Measurements from ENCODE around the gene RNF181.
"Not testable (repeated sequence)": the region's sequence is repeated elsewhere in the genome, so short reads cannot be mapped to it uniquely, and the experiment has no call there.

Gene RNF181

DNA sequence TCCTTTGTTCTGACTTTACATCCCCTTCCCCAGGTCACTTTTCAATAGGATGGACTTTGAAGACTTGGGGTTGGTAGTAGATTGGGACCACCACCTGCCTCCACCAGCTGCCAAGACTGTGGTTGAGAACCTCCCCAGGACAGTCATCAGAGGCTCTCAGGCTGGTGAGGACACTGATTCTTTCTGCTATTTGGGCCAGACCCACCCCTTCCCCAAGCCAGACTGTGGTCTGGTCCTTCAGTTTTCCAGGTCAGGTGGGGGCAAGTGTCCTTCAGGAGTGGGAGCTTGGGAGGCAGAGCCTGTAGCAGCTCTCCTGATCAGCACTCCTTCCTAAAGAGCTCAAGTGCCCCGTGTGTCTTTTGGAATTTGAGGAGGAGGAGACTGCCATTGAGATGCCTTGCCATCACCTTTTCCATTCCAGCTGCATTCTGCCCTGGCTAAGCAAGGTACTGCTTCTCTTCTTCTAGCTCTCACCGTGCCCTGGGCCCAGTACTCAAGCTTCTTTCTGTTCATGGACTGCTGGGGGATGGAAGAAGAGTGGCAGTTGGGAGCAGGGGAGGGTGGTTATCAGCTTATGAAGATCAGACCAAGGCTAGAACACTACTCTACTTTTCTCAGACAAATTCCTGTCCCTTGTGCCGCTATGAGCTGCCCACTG lies 1.1 kb downstream of the RNF181 start:
- DNase-seq (ENCODE audit: low spot score): no peak

- DNase-seq (ENCODE audit: low spot score): no peak
Measured at GRCh38 chr2:85597241-85597640, 1.7 kb downstream of the RNF181 start.

- DNase-seq (ENCODE audit: low spot score): no peak
Measured at GRCh38 chr2:85598594-85599340, 3.2 kb downstream of the RNF181 start.

- no peak for DNase-seq (ENCODE audit: low spot score)
Measured at GRCh38 chr2:85599468-85600234, 4.1 kb downstream of the RNF181 start.

GRCh38 chr2:85600235-85600575 lies 4.7 kb downstream of the RNF181 start:
- no peak for DNase-seq (ENCODE audit: low spot score)

DNA sequence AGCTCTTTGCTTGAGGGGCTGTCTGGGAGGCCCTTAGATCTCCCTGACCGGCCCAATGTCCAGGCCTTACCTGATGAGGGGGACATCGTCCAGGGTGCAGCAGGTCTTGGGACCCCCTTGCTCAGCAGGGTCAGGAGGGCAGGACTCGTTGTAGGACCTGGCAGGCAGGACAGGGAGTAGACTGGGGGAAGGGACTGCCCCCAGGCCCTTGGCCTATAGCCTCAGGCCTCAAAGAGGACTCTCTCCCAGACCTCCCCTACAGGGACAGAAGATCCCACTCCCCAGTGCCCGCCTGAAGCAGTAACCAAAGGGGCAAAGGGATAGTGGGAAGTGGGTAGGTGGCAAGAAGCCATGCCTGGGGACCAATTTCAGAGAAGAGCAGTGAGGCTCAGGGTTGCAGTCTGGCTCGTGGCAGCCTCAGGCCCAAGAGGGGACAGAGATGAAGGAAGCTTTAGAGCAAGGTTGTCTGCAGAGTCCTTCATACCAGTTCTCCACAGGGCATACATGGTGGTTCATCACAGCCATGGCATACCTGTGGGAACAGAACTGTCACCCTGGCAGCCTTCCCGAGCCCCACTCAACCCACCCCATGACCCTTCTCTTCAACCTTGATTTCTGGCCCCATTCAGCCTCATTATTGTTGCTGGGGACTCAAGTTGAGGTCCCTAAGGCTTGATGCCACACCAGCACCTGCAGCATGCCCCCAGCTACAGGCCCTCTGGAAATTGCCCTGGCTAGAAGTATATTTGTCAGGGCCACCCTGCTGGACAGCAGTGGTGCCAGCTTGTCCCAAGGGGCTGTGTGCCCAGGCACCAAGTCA lies 5.6 kb downstream of the RNF181 start:
- DNase-seq (ENCODE audit: low spot score): no peak

DNA sequence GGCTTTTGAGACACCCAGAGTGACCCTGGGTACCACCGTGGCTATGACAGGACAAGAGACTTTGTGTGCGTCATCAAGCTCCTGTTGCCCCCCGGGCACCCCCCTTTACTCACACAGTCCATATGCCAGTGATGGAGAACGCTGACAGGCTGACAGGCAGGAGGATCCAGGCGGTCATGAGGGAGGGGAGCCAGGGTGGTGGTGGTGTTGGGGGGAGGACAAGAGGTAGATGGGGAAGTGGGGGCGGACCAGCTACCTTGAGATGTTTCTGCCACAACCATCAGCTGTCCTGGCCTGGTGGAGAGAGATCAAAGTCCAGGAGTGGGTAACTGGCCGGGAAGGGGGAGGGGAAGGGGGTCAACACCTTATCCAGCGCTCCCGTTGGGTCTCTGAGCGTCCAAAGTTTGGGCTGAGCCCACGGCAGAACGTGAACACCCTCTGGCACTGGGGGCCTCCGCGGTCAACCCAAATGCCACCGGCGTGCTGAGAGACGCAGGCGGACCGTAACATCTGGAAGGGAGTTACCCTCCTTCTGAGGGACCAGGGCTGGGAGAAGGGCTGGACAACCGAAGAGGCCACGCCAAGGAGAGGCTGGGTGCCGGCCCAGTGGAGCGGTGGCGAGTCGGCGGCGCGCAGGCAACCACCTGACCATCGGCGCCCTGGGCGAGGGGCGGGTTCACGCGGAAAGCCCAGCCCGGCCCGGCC lies 6.4 kb downstream of the RNF181 start:
- no peak for DNase-seq (ENCODE audit: low spot score)

GRCh38 chr2:85602476-85603234 lies 7.1 kb downstream of the RNF181 start, which contains the start of gene TMEM150A:
TSS of gene TMEM150A (minus strand) at chr2:85602698. CDS start at chr2:85601948, 750 bp downstream.
- DNase-seq (ENCODE audit: low spot score): peak; percentile 89

GRCh38 chr2:85604133-85604444 lies 8.5 kb downstream of the RNF181 start:
- not testable (repeated sequence) for DNase-seq (ENCODE audit: low spot score)

- no peak for DNase-seq (ENCODE audit: low spot score)
Measured at GRCh38 chr2:85604568-85605339, 9.2 kb downstream of the RNF181 start.

DNA sequence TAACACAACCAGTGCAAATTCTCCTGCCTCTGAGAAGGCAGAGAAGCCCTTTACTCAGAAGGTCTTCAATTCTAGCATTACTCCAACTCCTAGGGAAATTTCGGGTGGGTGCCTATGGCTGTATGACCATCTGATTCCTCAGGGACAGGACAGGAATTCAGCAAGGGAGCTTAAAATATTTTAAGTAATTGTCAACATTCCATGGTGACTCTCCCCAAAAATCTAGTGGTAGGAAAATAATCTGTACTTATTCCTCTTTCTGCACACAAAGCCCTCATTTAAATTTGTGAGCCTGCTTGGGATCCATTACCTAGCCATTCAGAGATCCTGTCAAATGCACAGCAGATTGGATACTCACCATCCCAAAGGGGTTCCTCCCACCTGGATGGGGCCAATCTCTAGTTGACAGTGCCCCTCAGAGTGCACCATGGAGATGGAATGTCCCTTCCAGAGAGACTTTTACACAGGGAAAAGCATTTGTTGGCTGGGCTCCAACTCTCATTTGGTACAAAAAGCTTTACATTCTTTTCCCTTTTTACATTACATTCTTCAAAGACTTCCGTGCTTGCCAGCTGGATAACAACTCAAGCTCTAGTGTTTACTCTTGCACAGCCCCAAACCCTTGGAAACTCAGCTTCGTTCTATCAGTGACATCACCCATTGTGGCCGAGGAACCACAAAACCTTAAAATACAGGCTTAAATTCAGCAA lies 10.0 kb downstream of the RNF181 start:
- no peak for DNase-seq (ENCODE audit: low spot score)

- no peak for DNase-seq (ENCODE audit: low spot score)
Measured at GRCh38 chr2:85606116-85606455, 10.5 kb downstream of the RNF181 start.

- no peak for DNase-seq (ENCODE audit: low spot score)
Measured at GRCh38 chr2:85607268-85608215, 12.0 kb downstream of the RNF181 start.

GRCh38 chr2:85611217-85611704 lies 15.7 kb downstream of the RNF181 start:
- no peak for DNase-seq (ENCODE audit: low spot score)

GRCh38 chr2:85611705-85612587 lies 16.4 kb downstream of the RNF181 start, which contains the start of gene C2orf68:
TSS of gene C2orf68 (minus strand) at chr2:85612066. CDS start at chr2:85611984, 82 bp downstream.
- DNase-seq (ENCODE audit: low spot score): peak; percentile 84

DNA sequence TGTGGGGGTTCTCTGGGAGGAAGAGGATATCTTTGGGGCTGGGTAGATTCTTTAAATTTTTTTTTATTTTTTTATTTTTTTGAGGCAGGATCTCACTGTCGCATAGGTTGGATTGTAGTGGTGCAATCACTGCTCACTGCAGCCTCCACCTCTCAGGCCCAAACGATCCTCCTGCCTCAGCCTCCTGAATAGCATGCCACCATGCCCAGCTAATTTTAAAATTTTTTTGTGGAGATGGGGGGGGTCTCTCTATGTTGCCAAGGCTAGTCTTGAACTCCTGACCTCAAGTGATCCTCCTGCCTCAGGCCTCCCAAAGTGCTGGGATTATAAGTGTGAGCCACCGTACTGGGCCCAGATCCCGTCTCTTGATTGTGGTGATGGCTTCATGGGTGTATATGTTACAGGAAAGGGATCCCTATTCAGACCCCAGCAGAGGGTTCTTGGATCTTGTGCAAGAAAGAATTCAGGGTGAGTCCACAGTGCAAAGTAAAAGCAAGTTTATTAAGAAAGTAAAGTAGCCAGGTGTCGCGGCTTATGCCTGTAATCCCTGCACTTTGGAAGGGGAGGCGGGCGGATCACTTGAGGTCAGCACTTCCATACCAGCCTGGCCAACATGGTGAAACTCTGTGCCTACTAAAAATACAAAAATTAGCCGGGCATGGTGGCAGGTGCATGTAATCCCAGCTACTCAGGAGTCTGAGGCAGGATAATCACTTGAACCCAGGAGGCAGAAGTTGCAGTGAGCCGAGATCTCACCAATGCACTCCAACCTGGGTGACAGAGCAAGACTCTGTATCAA lies 18.4 kb downstream of the RNF181 start:
- DNase-seq (ENCODE audit: low spot score): no peak

Data from CD4-positive, alpha-beta T cell treated with Interleukin-15 for 4 hours (primary cell).